Gastroesophageal sphincter (tissue), 3 donors: Measurements from ENCODE around the gene LRRC51.

ENCODE experiments used
- POLR2A ChIP-seq, 2 donors: fragments of 450-650 bp; IDR thresholded peaks; one replicate each; pipeline ENCODE4 v1.6.1; 2017; ENCODE audit warnings: antibody characterized with exemption in 2 of 2, mild to moderate bottlenecking in 2 of 2, moderate library complexity in 1 of 2
- POLR2AphosphoS5 ChIP-seq: sonication (generic); formaldehyde crosslinking; IDR thresholded peaks from one replicate; pipeline ENCODE4 v1.6.1; 2017; ENCODE audit warnings: antibody characterized with exemption
- TF ChIP-seq, protein P1 (sequence below), 4 experiments: fragments of 200-600 bp in 2 of 4; fragments of 450-650 bp in 2 of 4; sonication (generic) in 1 of 4; IDR thresholded peaks; one replicate each; pipeline ENCODE4 v1.5.1; 2017 to 2019; ENCODE audit warnings: antibody characterized with exemption in 4 of 4, mild to moderate bottlenecking in 2 of 4, moderate library complexity in 2 of 4

DNA sequence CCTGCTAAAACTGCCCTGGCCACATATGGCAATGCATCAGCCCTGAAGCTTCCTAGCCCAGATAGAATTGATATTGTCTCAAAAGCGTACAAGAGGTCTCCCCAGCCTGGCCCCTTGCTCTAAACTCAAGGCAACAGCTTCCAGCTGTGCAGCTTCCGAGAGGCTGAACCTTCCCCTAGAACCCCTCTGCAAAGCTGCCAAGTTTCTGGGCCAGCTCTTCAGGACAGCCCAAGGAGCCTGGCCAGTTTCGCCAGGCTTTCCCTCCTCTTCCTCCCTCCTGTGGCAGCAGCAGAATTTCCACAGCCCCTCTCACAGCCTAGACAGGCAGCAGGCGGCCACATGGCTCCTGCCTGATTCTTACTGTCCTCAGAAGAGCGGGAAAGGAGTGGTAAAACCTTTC, 34.8 kb upstream of the LRRC51 start:
- TF ChIP-seq POLR2AphosphoS5 (no peak), POLR2A (IDR thresholded peaks at IDR 0.05) (no peak)
- TF ChIP-seq, protein P1, sequence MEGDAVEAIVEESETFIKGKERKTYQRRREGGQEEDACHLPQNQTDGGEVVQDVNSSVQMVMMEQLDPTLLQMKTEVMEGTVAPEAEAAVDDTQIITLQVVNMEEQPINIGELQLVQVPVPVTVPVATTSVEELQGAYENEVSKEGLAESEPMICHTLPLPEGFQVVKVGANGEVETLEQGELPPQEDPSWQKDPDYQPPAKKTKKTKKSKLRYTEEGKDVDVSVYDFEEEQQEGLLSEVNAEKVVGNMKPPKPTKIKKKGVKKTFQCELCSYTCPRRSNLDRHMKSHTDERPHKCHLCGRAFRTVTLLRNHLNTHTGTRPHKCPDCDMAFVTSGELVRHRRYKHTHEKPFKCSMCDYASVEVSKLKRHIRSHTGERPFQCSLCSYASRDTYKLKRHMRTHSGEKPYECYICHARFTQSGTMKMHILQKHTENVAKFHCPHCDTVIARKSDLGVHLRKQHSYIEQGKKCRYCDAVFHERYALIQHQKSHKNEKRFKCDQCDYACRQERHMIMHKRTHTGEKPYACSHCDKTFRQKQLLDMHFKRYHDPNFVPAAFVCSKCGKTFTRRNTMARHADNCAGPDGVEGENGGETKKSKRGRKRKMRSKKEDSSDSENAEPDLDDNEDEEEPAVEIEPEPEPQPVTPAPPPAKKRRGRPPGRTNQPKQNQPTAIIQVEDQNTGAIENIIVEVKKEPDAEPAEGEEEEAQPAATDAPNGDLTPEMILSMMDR (IDR thresholded peaks at IDR 0.05) = no peak
